A549 (cell line): ENCODE results near the gene LTBP4.

Source experiments
- CBX2 ChIP-seq: fragments of 200-600 bp; sonication (generic); IDR thresholded peaks from 2 replicates; pipeline ENCODE4 v1.6.1; 2016; ENCODE audit warnings: low read depth, mild to moderate bottlenecking, borderline replicate concordance
- CEBPB ChIP-seq, 2 experiments: fragments of >200 bp in 1 of 2; sonication (Bioruptor Twin) in 1 of 2; formaldehyde crosslinking in 1 of 2; IDR thresholded peaks; 2 replicates each; pipeline ENCODE4 v1.6.1; 2012 to 2016
- CHD4 ChIP-seq: fragments of 200-600 bp; sonication (generic); IDR thresholded peaks from 2 replicates; pipeline ENCODE4 v1.6.1; 2016; ENCODE audit warnings: antibody characterized with exemption, mild to moderate bottlenecking, borderline replicate concordance
- CTCF ChIP-seq: fragments of >200 bp; sonication (Bioruptor Twin); formaldehyde crosslinking; IDR thresholded peaks from 3 replicates; pipeline ENCODE4 v1.5.1; 2016
- EP300 ChIP-seq, 2 experiments: fragments of >200 bp; sonication (Bioruptor Twin); formaldehyde crosslinking; IDR thresholded peaks; 2 replicates in 1 of 2; 3 replicates in 1 of 2; pipeline ENCODE4 v1.6.1; 2016 to 2017
- JUN ChIP-seq, 2 experiments: fragments of >200 bp; sonication (Bioruptor Twin); formaldehyde crosslinking; IDR thresholded peaks; 2 replicates in 1 of 2; 3 replicates in 1 of 2; pipeline ENCODE4 v1.6.1; 2016 to 2017
- JUNB ChIP-seq: fragments of >200 bp; sonication (Bioruptor Twin); formaldehyde crosslinking; IDR thresholded peaks from 2 replicates; pipeline ENCODE4 v1.6.1; 2016
- MAFK ChIP-seq: fragments of 450-650 bp; IDR thresholded peaks from 2 replicates; pipeline ENCODE4 v1.6.1; 2014; ENCODE audit not compliant: partially characterized antibody
- MAZ ChIP-seq: fragments of 150-350 bp; IDR thresholded peaks from 2 replicates; pipeline ENCODE4 v1.6.1; 2014; ENCODE audit warnings: antibody characterized with exemption, low read depth, low read length, borderline replicate concordance
- PBX3 ChIP-seq: IDR thresholded peaks from 2 replicates; pipeline ENCODE4 v1.6.1; 2012
- POLR2A ChIP-seq: IDR thresholded peaks from 2 replicates; pipeline ENCODE4 v1.6.1; 2012; ENCODE audit warnings: mild to moderate bottlenecking, low read length
- ZC3H11A ChIP-seq: fragments of 450-650 bp; IDR thresholded peaks from 2 replicates; pipeline ENCODE4 v1.6.1; 2014; ENCODE audit warnings: antibody characterized with exemption, mild to moderate bottlenecking
- TF ChIP-seq, protein P1 (sequence below): fragments of 450-650 bp; IDR thresholded peaks from 2 replicates; pipeline ENCODE4 v1.6.1; 2014; ENCODE audit warnings: antibody characterized with exemption
- TF ChIP-seq, protein P2 (sequence below): IDR thresholded peaks from 2 replicates; pipeline ENCODE4 v1.6.1; 2012

DNA sequence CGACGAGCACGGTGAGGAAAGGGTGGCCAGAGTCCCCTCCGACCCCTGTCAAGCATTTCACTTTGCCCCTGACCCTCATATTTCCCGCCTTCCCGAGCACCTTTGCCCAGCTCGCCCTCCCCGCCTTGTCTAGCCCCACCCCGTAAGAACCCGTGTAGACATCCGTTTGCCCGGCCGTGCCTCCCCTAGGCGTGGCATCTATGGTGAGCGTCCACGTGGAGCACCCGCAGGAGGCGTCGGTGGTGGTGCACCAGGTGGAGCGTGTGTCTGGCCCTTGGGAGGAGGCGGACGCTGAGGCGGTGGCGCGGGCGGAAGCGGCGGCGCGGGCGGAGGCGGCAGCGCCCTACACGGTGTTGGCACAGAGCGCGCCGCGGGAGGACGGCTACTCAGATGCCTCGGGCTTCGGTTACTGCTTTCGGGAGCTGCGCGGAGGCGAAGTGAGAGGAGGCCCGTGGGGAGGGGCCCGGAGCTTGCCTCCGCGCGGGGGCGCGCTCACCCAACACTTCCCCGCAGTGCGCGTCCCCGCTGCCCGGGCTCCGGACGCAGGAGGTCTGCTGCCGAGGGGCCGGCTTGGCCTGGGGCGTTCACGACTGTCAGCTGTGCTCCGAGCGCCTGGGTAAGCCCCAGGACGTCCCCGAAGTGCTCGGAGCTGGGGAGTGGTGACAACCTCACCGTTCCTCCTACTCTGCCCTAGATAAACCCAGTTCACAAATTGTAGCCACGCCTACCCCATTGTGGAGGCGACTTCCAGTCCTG lies 4.2 kb downstream of the LTBP4 start:
- TF ChIP-seq CTCF: peak; percentile 81
- no peak for TF ChIP-seq JUNB
- no peak for TF ChIP-seq ZC3H11A
- TF ChIP-seq EP300 (IDR thresholded peaks at IDR 0.05): no peak
- TF ChIP-seq CEBPB (IDR thresholded peaks at IDR 0.05): no peak
- peak; percentile 28 to 68; a peak in 3 of 5 replicates for TF ChIP-seq JUN (IDR thresholded peaks at IDR 0.05)
- TF ChIP-seq MAZ: no peak
- peak; percentile 28 for TF ChIP-seq PBX3
- TF ChIP-seq POLR2A: peak; percentile 29
- TF ChIP-seq, protein P1, sequence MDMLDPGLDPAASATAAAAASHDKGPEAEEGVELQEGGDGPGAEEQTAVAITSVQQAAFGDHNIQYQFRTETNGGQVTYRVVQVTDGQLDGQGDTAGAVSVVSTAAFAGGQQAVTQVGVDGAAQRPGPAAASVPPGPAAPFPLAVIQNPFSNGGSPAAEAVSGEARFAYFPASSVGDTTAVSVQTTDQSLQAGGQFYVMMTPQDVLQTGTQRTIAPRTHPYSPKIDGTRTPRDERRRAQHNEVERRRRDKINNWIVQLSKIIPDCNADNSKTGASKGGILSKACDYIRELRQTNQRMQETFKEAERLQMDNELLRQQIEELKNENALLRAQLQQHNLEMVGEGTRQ: peak; percentile 76
- no peak for TF ChIP-seq MAFK
- no peak for TF ChIP-seq CHD4
- no peak for TF ChIP-seq CBX2
- TF ChIP-seq, protein P2, sequence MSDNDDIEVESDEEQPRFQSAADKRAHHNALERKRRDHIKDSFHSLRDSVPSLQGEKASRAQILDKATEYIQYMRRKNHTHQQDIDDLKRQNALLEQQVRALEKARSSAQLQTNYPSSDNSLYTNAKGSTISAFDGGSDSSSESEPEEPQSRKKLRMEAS: peak; percentile 100
